Ishikawa (cell line): ENCODE results near the gene ISOC2.

Source experiments
- CEBPB ChIP-seq: IDR thresholded peaks from 2 replicates; pipeline ENCODE4 v1.6.1; 2012
- EGR1 ChIP-seq: IDR thresholded peaks from 2 replicates; pipeline ENCODE4 v1.6.1; 2012
- EP300 ChIP-seq: IDR thresholded peaks from 2 replicates; pipeline ENCODE4 v1.6.1; 2012; ENCODE audit warnings: borderline replicate concordance
- FOXM1 ChIP-seq: IDR thresholded peaks from 2 replicates; pipeline ENCODE4 v1.6.1; 2012; ENCODE audit warnings: low read depth, borderline replicate concordance
- RAD21 ChIP-seq: IDR thresholded peaks from 2 replicates; pipeline ENCODE4 v1.6.1; 2012; ENCODE audit warnings: low read depth
- TAF1 ChIP-seq: IDR thresholded peaks from 2 replicates; pipeline ENCODE4 v1.6.1; 2012; ENCODE audit warnings: low read depth, mild to moderate bottlenecking
- YY1 ChIP-seq: IDR thresholded peaks from 2 replicates; pipeline ENCODE4 v1.6.1; 2012; ENCODE audit warnings: low read depth
- ZBTB7A ChIP-seq: IDR thresholded peaks from 2 replicates; pipeline ENCODE4 v1.6.1; 2012; ENCODE audit warnings: low read depth
- TF ChIP-seq, protein P1 (sequence below): IDR thresholded peaks from 2 replicates; pipeline ENCODE4 v1.6.1; 2012
- TF ChIP-seq, protein P2 (sequence below): IDR thresholded peaks from 2 replicates; pipeline ENCODE4 v1.6.1; 2012
- TF ChIP-seq, protein P3 (sequence below): IDR thresholded peaks from 2 replicates; pipeline ENCODE4 v1.6.1; 2012; ENCODE audit warnings: low read depth, mild to moderate bottlenecking

DNA sequence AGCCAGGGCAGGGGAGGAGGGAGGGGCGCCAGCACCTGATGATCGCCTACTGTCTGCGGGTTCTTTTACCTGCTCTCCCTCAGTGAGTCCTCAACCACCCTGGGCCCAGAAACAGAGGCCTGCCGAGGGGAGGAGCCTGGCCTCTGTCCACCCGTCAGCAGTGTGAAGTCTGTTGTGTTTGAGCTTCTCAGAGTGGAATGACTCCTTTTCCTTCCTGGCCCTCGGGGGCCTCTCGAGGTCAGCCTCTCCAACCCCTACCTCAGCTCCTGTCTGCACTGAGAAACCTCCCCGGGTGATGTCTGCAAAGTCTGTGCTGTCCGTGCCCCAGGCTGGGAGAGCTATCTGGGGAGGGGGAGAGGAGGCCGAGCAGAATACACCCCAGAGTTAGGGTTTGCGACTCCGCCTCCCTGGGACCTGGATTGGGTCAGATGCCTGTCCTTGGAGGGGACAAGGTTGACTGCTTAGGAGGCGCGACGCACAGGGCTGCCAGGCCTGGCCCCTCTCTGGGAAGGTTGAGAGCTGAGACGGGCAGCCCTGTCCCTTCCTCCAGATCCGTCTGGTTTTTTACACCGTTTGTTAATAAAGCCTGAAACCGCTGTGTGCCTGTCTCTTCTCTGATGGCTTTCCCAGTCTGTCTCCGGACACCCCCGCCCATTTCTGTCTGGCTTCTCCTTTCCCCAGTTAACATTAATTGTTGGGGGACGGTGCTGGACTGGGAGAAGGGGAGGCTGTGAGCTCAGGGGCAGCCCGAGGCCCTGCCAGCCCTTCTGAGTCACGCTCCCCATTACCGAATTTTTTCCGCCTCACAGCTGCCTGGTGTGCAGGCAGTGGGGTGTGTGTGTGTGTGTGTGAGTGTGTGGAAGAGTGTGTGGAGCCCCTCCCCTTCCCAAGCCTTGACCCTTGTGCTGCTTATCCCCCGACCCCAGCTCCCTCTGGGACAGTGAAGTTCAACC is 25.8 kb upstream of the ISOC2 start:
- TF ChIP-seq ZBTB7A = no peak
- no peak for TF ChIP-seq EP300
- no peak for TF ChIP-seq EGR1
- TF ChIP-seq, protein P1, sequence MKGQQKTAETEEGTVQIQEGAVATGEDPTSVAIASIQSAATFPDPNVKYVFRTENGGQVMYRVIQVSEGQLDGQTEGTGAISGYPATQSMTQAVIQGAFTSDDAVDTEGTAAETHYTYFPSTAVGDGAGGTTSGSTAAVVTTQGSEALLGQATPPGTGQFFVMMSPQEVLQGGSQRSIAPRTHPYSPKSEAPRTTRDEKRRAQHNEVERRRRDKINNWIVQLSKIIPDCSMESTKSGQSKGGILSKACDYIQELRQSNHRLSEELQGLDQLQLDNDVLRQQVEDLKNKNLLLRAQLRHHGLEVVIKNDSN = no peak
- no peak for TF ChIP-seq FOXM1
- no peak for TF ChIP-seq CEBPB
- no peak for TF ChIP-seq TAF1
- no peak for TF ChIP-seq RAD21
- TF ChIP-seq, protein P2, sequence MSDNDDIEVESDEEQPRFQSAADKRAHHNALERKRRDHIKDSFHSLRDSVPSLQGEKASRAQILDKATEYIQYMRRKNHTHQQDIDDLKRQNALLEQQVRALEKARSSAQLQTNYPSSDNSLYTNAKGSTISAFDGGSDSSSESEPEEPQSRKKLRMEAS = peak; percentile 59; the same call in 1 of the 2 replicates
- no peak for TF ChIP-seq YY1
- TF ChIP-seq, protein P3, sequence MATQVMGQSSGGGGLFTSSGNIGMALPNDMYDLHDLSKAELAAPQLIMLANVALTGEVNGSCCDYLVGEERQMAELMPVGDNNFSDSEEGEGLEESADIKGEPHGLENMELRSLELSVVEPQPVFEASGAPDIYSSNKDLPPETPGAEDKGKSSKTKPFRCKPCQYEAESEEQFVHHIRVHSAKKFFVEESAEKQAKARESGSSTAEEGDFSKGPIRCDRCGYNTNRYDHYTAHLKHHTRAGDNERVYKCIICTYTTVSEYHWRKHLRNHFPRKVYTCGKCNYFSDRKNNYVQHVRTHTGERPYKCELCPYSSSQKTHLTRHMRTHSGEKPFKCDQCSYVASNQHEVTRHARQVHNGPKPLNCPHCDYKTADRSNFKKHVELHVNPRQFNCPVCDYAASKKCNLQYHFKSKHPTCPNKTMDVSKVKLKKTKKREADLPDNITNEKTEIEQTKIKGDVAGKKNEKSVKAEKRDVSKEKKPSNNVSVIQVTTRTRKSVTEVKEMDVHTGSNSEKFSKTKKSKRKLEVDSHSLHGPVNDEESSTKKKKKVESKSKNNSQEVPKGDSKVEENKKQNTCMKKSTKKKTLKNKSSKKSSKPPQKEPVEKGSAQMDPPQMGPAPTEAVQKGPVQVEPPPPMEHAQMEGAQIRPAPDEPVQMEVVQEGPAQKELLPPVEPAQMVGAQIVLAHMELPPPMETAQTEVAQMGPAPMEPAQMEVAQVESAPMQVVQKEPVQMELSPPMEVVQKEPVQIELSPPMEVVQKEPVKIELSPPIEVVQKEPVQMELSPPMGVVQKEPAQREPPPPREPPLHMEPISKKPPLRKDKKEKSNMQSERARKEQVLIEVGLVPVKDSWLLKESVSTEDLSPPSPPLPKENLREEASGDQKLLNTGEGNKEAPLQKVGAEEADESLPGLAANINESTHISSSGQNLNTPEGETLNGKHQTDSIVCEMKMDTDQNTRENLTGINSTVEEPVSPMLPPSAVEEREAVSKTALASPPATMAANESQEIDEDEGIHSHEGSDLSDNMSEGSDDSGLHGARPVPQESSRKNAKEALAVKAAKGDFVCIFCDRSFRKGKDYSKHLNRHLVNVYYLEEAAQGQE = no peak
